Smooth muscle cell (in vitro differentiated cells): ENCODE measurements around the gene ADAMTS8. TPM values are rescaled to one million over a fixed set of nuclear protein-coding genes. Genes with fewer than 3 reads are reported as not detected.

ENCODE experiments used
- DNase-seq: peaks from one replicate; lab custom pipeline; 2025; ENCODE audit not compliant: unreplicated experiment; lab: John Stamatoyannopoulos, UW
- H2AFZ ChIP-seq: fragments of 200-600 bp; sonication (generic); 2 replicates; pipeline ENCODE4 v1.6.0; 2016; ENCODE audit warnings: antibody characterized with exemption, low read depth, mild to moderate bottlenecking
- H3F3A ChIP-seq: fragments of 200-600 bp; sonication (generic); 2 replicates; pipeline ENCODE4 v1.6.0; 2017; ENCODE audit warnings: antibody characterized with exemption, low read depth
- H3K27ac ChIP-seq: fragments of 200-600 bp; sonication (generic); 2 replicates; pipeline ENCODE4 v1.5.1; 2016; ENCODE audit warnings: low read depth, mild to moderate bottlenecking
- H3K27me3 ChIP-seq: fragments of 200-600 bp; sonication (generic); 2 replicates; pipeline ENCODE4 v1.6.1; 2016; ENCODE audit warnings: low read depth, mild to moderate bottlenecking
- H3K36me3 ChIP-seq: fragments of 200-600 bp; sonication (generic); 2 replicates; pipeline ENCODE4 v1.5.1; 2016; ENCODE audit warnings: low read depth
- H3K4me1 ChIP-seq: fragments of 200-600 bp; sonication (generic); 2 replicates; pipeline ENCODE4 v1.5.1; 2016; ENCODE audit warnings: low read depth
- H3K4me2 ChIP-seq: fragments of 200-600 bp; sonication (generic); 2 replicates; pipeline ENCODE4 v1.6.0; 2016; ENCODE audit warnings: mild to moderate bottlenecking
- H3K4me3 ChIP-seq: fragments of 200-600 bp; sonication (generic); 2 replicates; pipeline ENCODE4 v1.5.1; 2016; ENCODE audit warnings: mild to moderate bottlenecking
- H3K79me2 ChIP-seq: fragments of 200-600 bp; sonication (generic); 2 replicates; pipeline ENCODE4 v1.6.0; 2016; ENCODE audit warnings: low read depth, mild to moderate bottlenecking
- H3K9ac ChIP-seq: fragments of 200-600 bp; sonication (generic); 2 replicates; pipeline ENCODE4 v1.6.0; 2016; ENCODE audit warnings: low read depth
- H3K9me3 ChIP-seq: fragments of 200-600 bp; sonication (generic); replicated peaks from 2 replicates; pipeline ENCODE4 v1.5.1; 2016; ENCODE audit warnings: low read depth
- H4K20me1 ChIP-seq: fragments of 200-600 bp; sonication (generic); 2 replicates; pipeline ENCODE4 v1.6.0; 2016; ENCODE audit warnings: low read depth
- CTCF ChIP-seq: fragments of 200-600 bp; sonication (generic); IDR thresholded peaks from 2 replicates; pipeline ENCODE4 v1.5.1; 2017; ENCODE audit warnings: borderline replicate concordance, mild to moderate bottlenecking, antibody characterized with exemption; ENCODE audit not compliant: insufficient read depth, poor library complexity, severe bottlenecking
- WGBS: methylation state at CpG from one replicate; pipeline ENCODE4 v1.1.7; 2016; ENCODE audit warnings: low lambda C conversion rate; 5-methylcytosine and 5-hydroxymethylcytosine counted together
- polyA plus RNA-seq: library from polyadenylated mRNA; unstranded; fragments of >200 nt; fragmentation: Nextera tagmentation; extraction: Ambion mirVana; gene quantifications from 2 replicates; pipeline ENCODE4 v1.2.1, GENCODE V29; 2016
- total RNA-seq: library from RNA; depleted of rRNA; stranded (reverse); fragments of >200 nt; gene quantifications from 2 replicates; pipeline ENCODE4 v1.2.3, GENCODE V29; 2014

ADAMTS8 gene
- total and polyA plus RNA-seq, 2 experiments from 2014 or later, result not detected

DNA sequence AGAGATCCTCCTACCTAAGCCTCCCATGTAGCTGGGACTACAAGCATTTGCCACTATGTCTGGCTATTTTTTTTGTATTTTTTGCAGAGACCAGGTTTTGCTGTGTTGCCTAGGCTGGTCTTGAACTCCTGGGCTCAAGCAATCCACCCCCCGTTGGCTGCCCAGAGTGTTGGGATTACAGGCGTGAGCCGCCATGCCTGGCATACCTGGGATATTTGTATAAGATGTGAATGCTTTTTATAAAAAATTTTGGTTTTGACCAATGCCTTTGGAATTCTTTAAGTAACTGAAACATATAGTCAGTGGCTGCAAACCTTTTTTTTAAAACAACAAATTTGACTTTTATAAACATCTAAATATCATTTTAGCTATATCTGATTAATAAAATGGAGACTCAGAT, 42.4 kb downstream of the ADAMTS8 start:
- Histone ChIP-seq H2AFZ (no peak overlapping the region), H3K36me3 (no peaks in the 10 kb centered on the region), H3K4me2 (no peak overlapping the region), H3K27ac (no peak overlapping the region), H3K9ac (no peak overlapping the region), H3K4me3 (no peak overlapping the region), H3K9me3 (no peaks in the 10 kb centered on the region), H4K20me1 (peaks cover 18% of the 10 kb centered on the region), H3K27me3 (peaks cover 43% of the 10 kb centered on the region), H3K4me1 (peaks cover 6% of the 10 kb centered on the region), H3F3A (peaks cover 6% of the 10 kb centered on the region), H3K79me2 (no peaks in the 10 kb centered on the region)
- DNase-seq, result no peak
- 61% methylated on average over 3 of the region's 3 CpGs for WGBS
- TF ChIP-seq CTCF, result no peak

GRCh38 chr11:130383344-130384211, 44.8 kb downstream of the ADAMTS8 start:
- whole genome bisulfite sequencing, result 17% methylated on average over 10 of the region's 10 CpGs
- Histone ChIP-seq H2AFZ (no peak overlapping the region), H3K4me2 (peak overlapping the region; percentile 39), H3K79me2 (no peaks in the 10 kb centered on the region), H3K9ac (no peak overlapping the region), H3K27me3 (peaks cover 54% of the 10 kb centered on the region), H3K4me1 (peaks cover 6% of the 10 kb centered on the region), H3F3A (peaks cover 6% of the 10 kb centered on the region), H3K27ac (peak overlapping the region; percentile 16), H4K20me1 (peaks cover 18% of the 10 kb centered on the region), H3K9me3 (no peaks in the 10 kb centered on the region), H3K36me3 (no peaks in the 10 kb centered on the region), H3K4me3 (no peak overlapping the region)
- DNase-seq, result peak; percentile 12
- no peak for TF ChIP-seq CTCF

GRCh38 chr11:130381317-130381716, 47.1 kb downstream of the ADAMTS8 start:
- Histone ChIP-seq H3K4me2 (no peak overlapping the region), H3F3A (peaks cover 6% of the 10 kb centered on the region), H3K27ac (no peak overlapping the region), H3K36me3 (no peaks in the 10 kb centered on the region), H3K27me3 (peaks cover 66% of the 10 kb centered on the region), H3K9ac (no peak overlapping the region), H4K20me1 (peaks cover 18% of the 10 kb centered on the region), H3K4me3 (no peak overlapping the region), H2AFZ (no peak overlapping the region), H3K79me2 (no peaks in the 10 kb centered on the region), H3K9me3 (no peaks in the 10 kb centered on the region), H3K4me1 (peaks cover 6% of the 10 kb centered on the region)
- DNase-seq, result no peak
- 83% methylated on average over 7 of the region's 7 CpGs for WGBS
- no peak for TF ChIP-seq CTCF
